Mucosa of stomach (tissue), 1 donor: Measurements from ENCODE around the gene NEDD8.
"Not testable (repeated sequence)": the region's sequence is repeated elsewhere in the genome, so short reads cannot be mapped to it uniquely, and the experiment has no call there.

Experiments
- H3K27me3 ChIP-seq: one replicate; pipeline ENCODE4 v1.7.0; 2013; ENCODE audit warnings: mild to moderate bottlenecking, low read length; ENCODE audit not compliant: control insufficient read depth, insufficient read depth
- H3K36me3 ChIP-seq: one replicate; pipeline ENCODE4 v1.7.0; 2013; ENCODE audit warnings: low read length; ENCODE audit not compliant: control insufficient read depth, insufficient read depth
- H3K4me1 ChIP-seq: one replicate; pipeline ENCODE4 v1.7.0; 2013; ENCODE audit warnings: mild to moderate bottlenecking, low read length; ENCODE audit not compliant: control insufficient read depth, insufficient read depth
- H3K4me3 ChIP-seq: one replicate; pipeline ENCODE4 v1.7.0; 2013; ENCODE audit warnings: low read length
- H3K9ac ChIP-seq: one replicate; pipeline ENCODE4 v1.7.0; 2013; ENCODE audit warnings: mild to moderate bottlenecking, low read length, moderate library complexity
- H3K9me3 ChIP-seq: one replicate; pipeline ENCODE4 v1.7.0; 2013; ENCODE audit warnings: mild to moderate bottlenecking, low read length, moderate library complexity; ENCODE audit not compliant: control insufficient read depth
- donor health status: Pancreatic carcinoma.

Gene NEDD8

DNA sequence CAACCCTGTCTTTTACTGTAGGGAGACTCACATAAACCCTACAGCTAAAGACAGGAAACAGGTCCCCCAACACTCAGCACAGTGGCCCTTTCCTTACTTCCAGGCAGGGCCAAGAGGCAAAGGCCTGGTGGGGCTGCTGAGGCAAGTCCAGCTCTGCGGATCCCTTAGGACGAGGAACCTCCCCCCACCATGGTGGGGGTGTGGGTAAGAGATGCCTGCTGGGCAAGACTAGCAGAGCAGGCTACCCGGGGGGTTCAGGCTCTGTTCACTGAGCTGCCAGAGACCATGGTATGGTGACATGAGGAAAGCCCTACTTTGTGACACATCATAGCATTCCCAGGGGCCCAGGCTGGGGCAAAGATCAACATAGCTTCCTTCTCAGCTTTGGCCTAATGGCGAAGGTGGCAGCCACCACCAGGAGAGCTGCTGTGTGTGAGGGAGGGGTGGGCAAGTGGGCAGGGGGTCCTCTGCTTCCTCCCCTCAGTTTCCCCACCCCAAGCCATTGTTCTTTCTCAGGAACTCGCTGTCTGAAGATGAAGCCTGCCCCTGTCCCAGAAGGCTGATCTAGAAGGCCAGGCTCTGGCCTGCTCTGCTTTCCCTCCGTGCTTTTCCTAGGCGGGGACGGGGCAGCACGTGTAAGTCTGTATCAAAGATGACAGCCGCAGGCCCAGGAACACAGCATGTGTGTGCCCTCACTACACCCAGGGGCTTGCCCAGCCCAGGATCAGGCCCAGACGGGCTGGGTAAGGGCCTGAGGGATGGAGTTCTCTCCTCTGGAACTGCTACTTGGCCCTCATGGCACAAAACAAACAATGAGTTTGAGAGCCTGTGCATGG, 20.3 kb upstream of the NEDD8 start:
- no peaks in the 10 kb centered on the region for H3K27me3 ChIP-seq
- no peak overlapping the region for H3K4me3 ChIP-seq
- no peaks in the 10 kb centered on the region for H3K36me3 ChIP-seq
- no peak overlapping the region for H3K9ac ChIP-seq
- no peaks in the 10 kb centered on the region for H3K9me3 ChIP-seq
- no peaks in the 10 kb centered on the region for H3K4me1 ChIP-seq

DNA sequence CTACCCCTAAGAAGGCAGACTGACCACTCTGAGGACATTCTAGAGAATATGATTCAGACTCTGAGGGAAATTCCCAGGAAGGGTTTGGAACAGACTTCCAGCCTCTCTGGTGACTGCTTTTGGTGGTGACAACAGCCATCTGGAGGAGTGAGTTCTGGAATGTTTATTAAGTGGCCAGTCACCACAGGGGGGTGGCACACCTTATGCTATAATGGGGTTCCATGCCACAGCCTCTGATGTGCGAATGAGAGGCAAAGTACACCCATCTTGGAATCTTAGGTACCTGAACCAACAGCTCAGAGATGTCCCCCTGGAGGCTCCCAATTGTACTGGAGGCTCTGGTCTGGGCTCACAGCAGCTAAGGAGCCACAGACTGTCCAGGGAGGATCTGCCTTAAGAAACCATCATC, 19.7 kb upstream of the NEDD8 start:
- H3K4me3 ChIP-seq, result no peak overlapping the region
- no peaks in the 10 kb centered on the region for H3K36me3 ChIP-seq

DNA sequence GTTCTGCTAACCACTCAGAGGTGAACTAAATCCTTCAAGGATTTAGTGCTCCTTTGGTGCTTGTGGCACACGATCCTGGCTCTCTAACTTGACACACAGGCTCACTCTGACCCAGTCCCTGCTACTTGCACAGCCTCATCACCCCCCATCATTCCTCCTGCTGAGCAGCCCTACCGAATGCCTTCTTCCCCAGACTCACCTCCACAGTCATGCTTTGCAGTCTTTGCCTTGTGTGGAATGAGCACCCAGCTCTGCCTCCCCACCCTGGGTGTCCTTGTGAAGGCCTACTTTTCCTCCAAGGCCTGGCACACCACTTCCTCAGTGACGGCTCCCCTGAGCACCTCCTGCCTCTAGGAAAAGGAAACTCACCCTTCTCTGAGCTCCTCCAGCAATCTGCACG, 18.2 kb upstream of the NEDD8 start:
- Histone ChIP-seq H3K9ac (no peak overlapping the region), H3K4me3 (no peak overlapping the region), H3K4me1 (peaks cover 4% of the 10 kb centered on the region), H3K9me3 (no peaks in the 10 kb centered on the region), H3K36me3 (no peaks in the 10 kb centered on the region), H3K27me3 (no peaks in the 10 kb centered on the region)

More for the DNA sequence above, 19.7 kb upstream of the NEDD8 start:
- H3K27me3 ChIP-seq, result no peaks in the 10 kb centered on the region
- H3K9me3 ChIP-seq, result no peaks in the 10 kb centered on the region
- H3K9ac ChIP-seq, result no peak overlapping the region
- no peaks in the 10 kb centered on the region for H3K4me1 ChIP-seq

DNA sequence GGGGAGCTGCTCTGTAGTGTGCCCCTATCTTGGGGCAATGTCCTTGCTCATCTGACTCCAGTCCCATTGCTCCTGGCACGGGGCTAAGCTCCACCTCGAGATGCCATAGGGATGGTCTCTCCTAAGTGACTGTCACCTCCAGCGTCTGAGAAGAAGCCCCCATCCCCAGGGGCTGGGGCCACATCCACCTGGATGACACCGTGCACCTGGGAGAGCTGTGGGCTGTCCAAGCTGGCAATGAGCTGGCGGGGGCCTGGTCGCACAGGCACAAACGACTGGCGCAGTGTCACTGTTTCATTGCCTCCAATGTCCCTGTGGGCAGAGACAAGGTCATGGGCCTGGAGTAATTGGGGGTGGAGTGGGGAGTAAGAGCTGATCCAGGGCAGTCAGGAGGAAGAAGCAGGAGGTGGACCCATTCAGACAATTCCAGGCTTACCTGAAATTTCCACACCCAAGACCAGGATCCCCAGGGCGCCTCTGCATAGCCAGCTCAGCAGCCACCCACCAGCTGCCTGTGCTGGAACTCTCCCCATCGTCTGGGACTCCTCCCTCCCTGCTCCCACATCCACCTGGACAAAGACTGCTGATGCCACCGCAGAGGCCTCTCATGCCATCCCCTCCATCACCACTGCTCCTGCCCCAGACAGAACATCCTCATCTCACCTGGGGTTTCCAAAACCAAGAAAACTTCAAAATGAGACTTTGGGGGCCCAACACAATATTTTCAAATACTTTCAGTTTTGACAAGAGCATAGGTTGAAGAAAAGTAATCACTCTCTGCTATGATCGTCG, 17.3 kb upstream of the NEDD8 start:
- Histone ChIP-seq H3K4me1 (peaks cover 4% of the 10 kb centered on the region), H3K27me3 (no peaks in the 10 kb centered on the region), H3K4me3 (no peak overlapping the region), H3K9ac (no peak overlapping the region), H3K36me3 (no peaks in the 10 kb centered on the region), H3K9me3 (no peaks in the 10 kb centered on the region)

DNA sequence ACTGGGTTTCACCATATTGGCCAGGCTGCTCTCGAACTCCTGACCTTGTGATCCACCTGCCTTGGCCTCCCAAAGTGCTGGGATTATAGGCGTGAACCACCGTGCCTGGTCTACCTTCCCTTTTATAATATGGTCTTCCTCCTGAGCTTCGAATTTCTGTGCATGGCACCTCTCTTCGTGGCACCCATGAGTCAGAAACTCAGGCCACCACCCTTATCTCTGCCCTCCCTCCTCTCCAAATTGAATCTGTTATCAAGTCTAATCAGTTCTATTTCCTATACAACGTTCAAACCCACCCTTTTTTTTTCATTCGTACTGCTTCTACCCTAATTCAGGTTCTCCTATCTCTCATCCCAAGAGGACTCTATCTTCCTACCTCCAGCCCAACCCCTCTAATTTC, 15.3 kb upstream of the NEDD8 start:
- Histone ChIP-seq H3K36me3 (no peaks in the 10 kb centered on the region), H3K9ac (no peak overlapping the region), H3K4me3 (no peak overlapping the region), H3K9me3 (no peaks in the 10 kb centered on the region), H3K27me3 (no peaks in the 10 kb centered on the region), H3K4me1 (peaks cover 13% of the 10 kb centered on the region)

DNA sequence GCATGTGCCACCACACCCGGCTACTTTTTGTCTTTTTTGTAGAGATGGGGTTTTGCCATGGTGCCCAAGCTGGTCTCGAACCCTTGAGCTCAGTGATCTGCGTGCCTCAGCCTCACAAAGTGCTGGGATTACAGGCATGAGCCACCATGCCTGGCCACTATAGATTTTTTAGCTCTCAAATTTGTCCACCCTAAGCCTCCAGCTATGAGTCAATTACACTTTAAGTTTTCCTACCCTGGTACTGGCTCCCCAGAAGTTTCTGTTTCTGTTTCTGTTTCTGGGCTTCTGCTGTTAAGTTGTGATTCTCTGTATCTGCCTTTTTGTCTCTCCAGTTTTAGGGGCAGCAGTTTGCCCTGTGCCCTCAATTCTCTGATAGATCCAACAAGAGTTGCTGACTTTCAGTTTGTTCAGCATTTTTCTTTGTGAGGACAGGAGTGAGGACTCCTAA, 14.6 kb upstream of the NEDD8 start:
- peaks cover 14% of the 10 kb centered on the region for H3K4me1 ChIP-seq
- peak overlapping the region; percentile 2 for H3K9ac ChIP-seq
- no peaks in the 10 kb centered on the region for H3K36me3 ChIP-seq
- no peaks in the 10 kb centered on the region for H3K9me3 ChIP-seq
- H3K4me3 ChIP-seq, result no peak overlapping the region
- H3K27me3 ChIP-seq, result no peaks in the 10 kb centered on the region

DNA sequence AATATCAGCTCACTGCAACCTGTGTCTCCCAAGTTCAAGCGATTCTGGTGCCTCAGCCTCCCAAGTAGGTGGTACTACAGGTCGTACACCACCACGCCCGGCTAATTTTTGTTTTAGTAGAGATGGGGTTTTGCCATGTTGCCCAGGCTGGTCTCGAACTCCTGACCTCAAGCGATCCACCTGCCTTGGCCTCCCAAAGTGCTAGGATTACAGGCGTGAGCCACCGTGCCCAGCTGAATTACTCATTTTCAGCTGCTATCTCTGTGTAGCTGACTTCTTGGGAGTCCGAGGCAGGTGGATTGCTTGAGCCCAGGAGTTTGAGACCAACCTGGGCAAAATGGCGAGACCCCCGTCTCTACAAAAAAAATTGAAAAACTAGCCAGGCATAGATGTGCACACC, 13.2 kb upstream of the NEDD8 start:
- not testable (repeated sequence) for H3K4me3 ChIP-seq, H3K36me3 ChIP-seq, H3K9ac ChIP-seq, H3K9me3 ChIP-seq, H3K27me3 ChIP-seq
- peaks cover 25% of the 10 kb centered on the region for H3K4me1 ChIP-seq

DNA sequence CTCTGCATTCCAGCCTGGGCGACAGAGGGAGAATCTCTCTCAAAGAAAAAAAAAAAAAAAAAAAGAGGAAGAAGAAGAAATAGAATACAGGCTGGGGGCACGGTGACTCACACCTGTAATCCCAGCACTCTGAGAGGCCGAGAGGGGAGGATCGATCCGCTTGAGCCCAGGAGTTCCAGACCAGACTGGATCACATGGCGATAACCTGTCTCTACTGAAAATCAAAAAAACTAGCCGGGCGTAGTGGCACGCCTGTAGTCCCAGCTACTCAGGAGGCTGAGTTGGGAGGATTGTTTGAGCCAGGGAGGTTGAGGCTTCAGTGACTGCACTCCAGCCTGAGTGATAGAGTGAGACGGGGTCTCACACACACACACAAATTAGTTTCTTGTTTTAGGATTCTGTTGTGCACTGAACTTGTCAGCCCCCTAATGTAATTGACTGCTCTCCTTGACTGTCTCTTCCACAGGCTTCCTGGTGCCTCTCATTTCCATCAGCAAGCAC, 11.2 kb upstream of the NEDD8 start:
- peaks cover 30% of the 10 kb centered on the region for H3K4me1 ChIP-seq
- H3K9me3 ChIP-seq, result no peaks in the 10 kb centered on the region
- H3K4me3 ChIP-seq, result peak overlapping the region; percentile 96
- peaks cover 6% of the 10 kb centered on the region for H3K36me3 ChIP-seq
- H3K27me3 ChIP-seq, result no peaks in the 10 kb centered on the region
- H3K9ac ChIP-seq, result peak overlapping the region; percentile 97

DNA sequence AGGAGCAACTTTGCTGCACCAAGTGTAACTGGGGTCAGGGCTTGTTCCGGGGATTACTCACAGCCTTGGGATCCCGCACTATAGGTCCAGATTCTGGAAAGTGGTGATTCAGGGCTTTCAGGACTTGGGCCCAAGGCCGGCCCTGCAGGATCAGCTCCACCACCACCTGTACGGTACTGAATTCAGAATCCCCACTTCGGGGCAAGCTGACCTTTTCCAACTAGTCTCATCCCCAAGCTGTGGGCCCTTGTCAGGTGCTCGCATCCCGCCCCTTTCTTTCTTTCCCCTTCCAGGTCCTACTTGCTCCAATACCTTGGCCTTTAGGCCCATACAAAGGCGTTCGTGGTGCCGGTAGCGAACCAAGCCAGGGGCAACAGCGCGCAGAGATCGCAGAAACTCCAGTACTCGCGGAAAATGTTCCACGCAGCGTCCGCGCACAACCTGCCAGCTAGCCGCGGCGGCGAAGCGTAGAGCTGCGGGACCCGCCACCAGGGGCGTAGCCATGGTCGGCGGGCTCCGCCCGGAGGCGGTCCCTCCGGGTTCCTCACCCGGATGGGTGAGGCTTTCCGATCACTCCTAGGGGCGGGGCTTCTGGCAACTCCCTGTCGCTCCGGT, 9.8 kb upstream of the NEDD8 start:
- H3K9ac ChIP-seq, result peak overlapping the region; percentile 97
- H3K27me3 ChIP-seq, result no peaks in the 10 kb centered on the region
- peak overlapping the region; percentile 96 for H3K4me3 ChIP-seq
- H3K36me3 ChIP-seq, result peaks cover 6% of the 10 kb centered on the region
- H3K4me1 ChIP-seq, result peaks cover 30% of the 10 kb centered on the region
- no peaks in the 10 kb centered on the region for H3K9me3 ChIP-seq

DNA sequence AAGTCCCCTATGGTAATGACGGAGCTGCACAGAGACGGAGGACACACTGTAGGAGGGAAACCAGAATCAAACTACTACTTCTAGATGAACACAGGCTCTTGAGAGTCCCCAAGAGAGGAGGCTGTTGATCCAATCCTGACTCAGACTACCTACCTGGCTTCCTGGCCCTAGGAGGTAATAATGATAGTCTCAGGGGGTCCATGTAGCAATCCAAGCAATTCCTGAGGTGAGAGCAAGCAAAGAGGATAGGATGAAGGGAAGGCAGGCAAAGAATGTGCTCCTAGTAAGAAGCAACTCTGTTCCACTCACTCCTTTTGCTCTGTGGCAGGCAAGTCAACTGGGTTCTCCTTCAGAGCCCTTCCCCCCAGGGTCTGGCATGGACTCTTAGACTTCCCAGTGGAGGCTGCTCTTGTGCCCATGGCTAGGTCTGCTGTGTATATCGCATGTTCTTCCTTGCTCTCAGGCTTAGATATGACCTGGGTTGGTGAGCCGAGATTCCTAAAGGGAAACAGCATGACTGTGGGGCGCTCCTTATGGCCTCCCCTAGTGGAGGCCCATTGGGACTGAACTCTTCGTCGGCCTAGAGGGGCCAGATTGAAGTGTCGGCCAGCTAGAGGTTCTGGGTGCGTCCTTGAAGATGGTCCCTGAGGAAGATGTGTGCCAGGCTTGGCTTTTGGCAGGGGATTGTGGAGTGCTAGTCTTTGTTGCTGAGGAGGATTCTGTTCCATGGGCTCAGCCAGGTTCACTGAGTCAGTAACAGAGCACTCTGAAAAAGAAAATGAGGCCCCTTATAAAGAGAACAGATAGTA, 8.1 kb upstream of the NEDD8 start:
- no peak overlapping the region for H3K9ac ChIP-seq
- peaks cover 6% of the 10 kb centered on the region for H3K36me3 ChIP-seq
- H3K4me1 ChIP-seq, result peaks cover 26% of the 10 kb centered on the region
- no peaks in the 10 kb centered on the region for H3K9me3 ChIP-seq
- no peak overlapping the region for H3K4me3 ChIP-seq
- H3K27me3 ChIP-seq, result no peaks in the 10 kb centered on the region

DNA sequence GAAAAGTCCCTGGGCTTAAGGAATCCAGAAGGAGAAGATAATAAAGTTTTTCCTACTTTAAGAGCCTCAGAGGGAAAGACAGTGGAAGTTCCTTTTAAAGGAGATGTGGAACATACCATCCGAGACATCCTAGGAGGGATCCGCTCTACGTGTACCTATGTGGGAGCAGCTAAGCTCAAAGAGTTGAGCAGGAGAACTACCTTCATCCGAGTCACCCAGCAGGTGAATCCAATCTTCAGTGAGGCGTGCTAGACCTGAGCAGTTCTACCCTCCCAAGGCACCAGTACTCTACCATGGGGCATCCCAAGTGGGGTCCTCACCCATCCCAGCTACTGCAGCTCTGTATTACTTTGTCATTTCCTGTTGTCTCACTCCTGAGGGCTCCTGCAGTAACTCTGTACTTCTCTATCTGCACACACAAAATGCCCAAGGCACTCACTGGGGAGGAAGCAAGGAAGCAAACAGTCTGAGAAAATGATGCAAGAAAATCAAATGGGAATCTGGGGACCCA, 6.4 kb upstream of the NEDD8 start:
- H3K9me3 ChIP-seq, result no peaks in the 10 kb centered on the region
- H3K4me1 ChIP-seq, result peaks cover 23% of the 10 kb centered on the region
- no peaks in the 10 kb centered on the region for H3K27me3 ChIP-seq
- H3K4me3 ChIP-seq, result no peak overlapping the region
- no peak overlapping the region for H3K9ac ChIP-seq
- peaks cover 6% of the 10 kb centered on the region for H3K36me3 ChIP-seq
